Measurements from ENCODE around the gene APAF1.

GRCh38 chr12:98610596-98610995 lies 34.5 kb upstream of the APAF1 start:
- TF ChIP-seq RBFOX2 (IDR thresholded peaks at IDR 0.05; ENCODE audit: low read depth, low read length) (no peak), CHD2 (IDR thresholded peaks at IDR 0.05; ENCODE audit: low read depth, low read length) (no peak), ZNF511 (CRISPR knock-in tag; IDR thresholded peaks at IDR 0.05) (no peak), RBM22 (IDR thresholded peaks at IDR 0.05; ENCODE audit: low read depth, low read length, poor library complexity, severe bottlenecking) (no peak)

All from K562 (cell line).